Measurements from ENCODE around the gene FPR1.

FPR1 gene

GRCh38 chr19:51796195-51796679 lies 44.6 kb upstream of the FPR1 start:
- TF ChIP-seq RAD21 (IDR thresholded peaks at IDR 0.05; ENCODE audit: low read depth) = no peak
- TF ChIP-seq FOXM1 (IDR thresholded peaks at IDR 0.05; ENCODE audit: borderline replicate concordance, low read depth) = no peak
- TF ChIP-seq CEBPB (IDR thresholded peaks at IDR 0.05) = no peak
- TF ChIP-seq EP300 (IDR thresholded peaks at IDR 0.05; ENCODE audit: borderline replicate concordance) = no peak
- TF ChIP-seq ZBTB7A (IDR thresholded peaks at IDR 0.05; ENCODE audit: low read depth) = no peak
- no peak for TF ChIP-seq TCF12 (IDR thresholded peaks at IDR 0.05; ENCODE audit: low read depth)

GRCh38 chr19:51794885-51795490 lies 43.3 kb upstream of the FPR1 start, which contains the start of gene FPR3:
Gene FPR3 (plus strand): TSS chr19:51795157. CDS start chr19:51823749, 28,592 bp downstream.
- no peak for TF ChIP-seq USF1 (IDR thresholded peaks at IDR 0.05)
- no peak for TF ChIP-seq EP300 (IDR thresholded peaks at IDR 0.05; ENCODE audit: borderline replicate concordance)
- TF ChIP-seq FOXM1 (IDR thresholded peaks at IDR 0.05; ENCODE audit: borderline replicate concordance, low read depth) = no peak
- no peak for TF ChIP-seq TEAD4 (IDR thresholded peaks at IDR 0.05)
- no peak for TF ChIP-seq TCF12 (IDR thresholded peaks at IDR 0.05; ENCODE audit: low read depth)
- TF ChIP-seq EGR1 (IDR thresholded peaks at IDR 0.05) = no peak
- no peak for TF ChIP-seq MAX (IDR thresholded peaks at IDR 0.05)
- no peak for TF ChIP-seq ZBTB7A (IDR thresholded peaks at IDR 0.05; ENCODE audit: low read depth)
- TF ChIP-seq YY1 (IDR thresholded peaks at IDR 0.05; ENCODE audit: low read depth) = no peak
- TF ChIP-seq CEBPB (IDR thresholded peaks at IDR 0.05) = no peak
- TF ChIP-seq CREB1 (IDR thresholded peaks at IDR 0.05; ENCODE audit: low read depth) = no peak
- no peak for TF ChIP-seq REST (IDR thresholded peaks at IDR 0.05; ENCODE audit: low read depth)
- no peak for TF ChIP-seq RAD21 (IDR thresholded peaks at IDR 0.05; ENCODE audit: low read depth)

- TF ChIP-seq EGR1 (IDR thresholded peaks at IDR 0.05) (no peak), USF1 (IDR thresholded peaks at IDR 0.05) (no peak), MAX (IDR thresholded peaks at IDR 0.05) (no peak), TCF12 (IDR thresholded peaks at IDR 0.05; ENCODE audit: low read depth) (no peak), NFIC (IDR thresholded peaks at IDR 0.05) (no peak), ZBTB7A (IDR thresholded peaks at IDR 0.05; ENCODE audit: low read depth) (no peak), CEBPB (IDR thresholded peaks at IDR 0.05) (no peak), RAD21 (IDR thresholded peaks at IDR 0.05; ENCODE audit: low read depth) (no peak), REST (IDR thresholded peaks at IDR 0.05; ENCODE audit: low read depth) (no peak)
These were observed 42.3 kb upstream of the FPR1 start for GRCh38 chr19:51793994-51794393.

- TF ChIP-seq TAF1 (IDR thresholded peaks at IDR 0.05; ENCODE audit: low read depth) = no peak
- no peak for TF ChIP-seq USF1 (IDR thresholded peaks at IDR 0.05)
- no peak for TF ChIP-seq EGR1 (IDR thresholded peaks at IDR 0.05)
- TF ChIP-seq ZBTB7A (IDR thresholded peaks at IDR 0.05; ENCODE audit: low read depth) = no peak
- TF ChIP-seq RAD21 (IDR thresholded peaks at IDR 0.05; ENCODE audit: low read depth) = no peak
- no peak for TF ChIP-seq NFIC (IDR thresholded peaks at IDR 0.05)
- no peak for TF ChIP-seq YY1 (IDR thresholded peaks at IDR 0.05; ENCODE audit: low read depth)
- TF ChIP-seq EP300 (IDR thresholded peaks at IDR 0.05; ENCODE audit: borderline replicate concordance) = no peak
- no peak for TF ChIP-seq MAX (IDR thresholded peaks at IDR 0.05)
- TF ChIP-seq CREB1 (IDR thresholded peaks at IDR 0.05; ENCODE audit: low read depth) = no peak
- TF ChIP-seq FOXM1 (IDR thresholded peaks at IDR 0.05; ENCODE audit: borderline replicate concordance, low read depth) = no peak
- TF ChIP-seq TCF12 (IDR thresholded peaks at IDR 0.05; ENCODE audit: low read depth) = no peak
- TF ChIP-seq REST (IDR thresholded peaks at IDR 0.05; ENCODE audit: low read depth) = no peak
- TF ChIP-seq CEBPB (IDR thresholded peaks at IDR 0.05) = no peak
- TF ChIP-seq TEAD4 (IDR thresholded peaks at IDR 0.05) = no peak
These were observed 41.3 kb upstream of the FPR1 start for GRCh38 chr19:51792932-51793331.

Data from Ishikawa (cell line).